MCF 10A (cell line): ENCODE measurements around the gene FGGY. TPM values are rescaled to one million over a fixed set of nuclear protein-coding genes. Genes with fewer than 3 reads are reported as not detected.

Experiments used
- BruUV-seq: library from RNA; stranded (reverse); fragments of 400-500 nt; replicated peaks from 2 replicates; lab custom pipeline; 2021; lab: Mats Ljungman, UMichigan
- CTCF ChIA-PET: fragments of 300-600 bp; sonication (Branson Sonifier 250); formaldehyde crosslinking; extraction: SDS; loops from one replicate; lab custom pipeline; 2021; ENCODE audit warnings: antibody characterized with exemption, inconsistent platforms; lab: Yijun Ruan, JAX
- POLR2A ChIA-PET: fragments of 300-600, 350-650 bp; sonication (Branson Sonifier 250); formaldehyde crosslinking; extraction: SDS; loops from one replicate; lab custom pipeline; 2020; ENCODE audit warnings: antibody characterized with exemption, inconsistent platforms; lab: Yijun Ruan, JAX
- DNase-seq: peaks from one replicate; pipeline ENCODE4 v3.0.0-alpha.2; 2018; ENCODE audit not compliant: unreplicated experiment
- H3K27ac Mint-ChIP-seq: one replicate; pipeline ENCODE4 v1.8.0; 2022; ENCODE audit warnings: mild to moderate bottlenecking, low read depth, mixed read lengths; ENCODE audit not compliant: unreplicated experiment
- H3K27me3 Mint-ChIP-seq: one replicate; pipeline ENCODE4 v1.8.0; 2022; ENCODE audit warnings: mixed read lengths; ENCODE audit not compliant: insufficient read depth, unreplicated experiment
- H3K36me3 Mint-ChIP-seq: one replicate; pipeline ENCODE4 v1.8.0; 2022; ENCODE audit warnings: mild to moderate bottlenecking, moderate library complexity, mixed read lengths; ENCODE audit not compliant: insufficient read depth, unreplicated experiment
- H3K4me1 Mint-ChIP-seq: one replicate; pipeline ENCODE4 v1.8.0; 2022; ENCODE audit warnings: mixed read lengths; ENCODE audit not compliant: insufficient read depth, unreplicated experiment
- H3K4me3 Mint-ChIP-seq: one replicate; pipeline ENCODE4 v1.8.0; 2022; ENCODE audit warnings: mild to moderate bottlenecking, moderate library complexity, mixed read lengths; ENCODE audit not compliant: unreplicated experiment
- H3K9me3 Mint-ChIP-seq: one replicate; pipeline ENCODE4 v1.8.0; 2022; ENCODE audit warnings: mixed read lengths; ENCODE audit not compliant: unreplicated experiment
- intact Hi-C: fragments of 100-400 bp; cut with micrococcal nuclease; formaldehyde crosslinking; loops from 2 replicates; pipeline ENCODE4 v1.14.1; 2022
- total RNA-seq: library from RNA; stranded (reverse); gene quantifications from 2 replicates; pipeline ENCODE4 v1.2.3, GENCODE V29; 2022
- TF ChIP-seq, protein P1 (sequence below): fragments of 200-600 bp; IDR thresholded peaks from one replicate; pipeline ENCODE4 v1.8.0; 2022; ENCODE audit warnings: antibody characterized with exemption, mild to moderate bottlenecking; ENCODE audit not compliant: unreplicated experiment

Gene FGGY
- total RNA-seq, 1 experiment from 2014 or later = 10.6 TPM

DNA sequence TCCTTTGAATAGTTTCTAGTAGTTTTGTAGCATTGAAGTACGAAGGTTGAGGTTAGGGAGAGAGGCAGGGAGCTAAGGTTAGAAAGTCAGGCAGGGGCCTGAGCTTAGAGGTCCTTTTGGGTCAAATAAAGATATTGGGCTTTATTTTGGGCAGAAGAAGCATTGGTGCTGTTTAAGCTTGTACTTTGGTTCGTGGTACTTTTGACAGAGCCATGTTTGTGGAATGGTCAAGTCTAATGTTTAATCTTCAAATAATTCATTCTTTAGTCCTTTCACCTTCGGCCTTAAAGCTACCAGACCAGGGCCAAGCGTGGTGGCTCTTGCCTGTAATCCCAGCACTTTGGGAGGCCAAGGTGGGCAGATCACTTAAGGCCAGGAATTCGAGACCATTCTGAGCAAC, 12.5 kb downstream of the FGGY start:
- DNase-seq = no peak
- ChIA-PET CTCF (interaction anchor here (0.6 to 1.2 kb wide), 2 partner anchors 10 to 554 kb away, joined by 3 to 5 read pairs; no protein-coding TSS in a partner anchor), POLR2A (no interaction called here)
- Mint-ChIP-seq H3K27me3 (no peaks in the 10 kb centered on the region), H3K4me3 (no peak overlapping the region), H3K4me1 (no peaks in the 10 kb centered on the region), H3K9me3 (peaks cover 15% of the 10 kb centered on the region), H3K36me3 (peaks cover 7% of the 10 kb centered on the region), H3K27ac (no peak overlapping the region)
- TF ChIP-seq, protein P1, sequence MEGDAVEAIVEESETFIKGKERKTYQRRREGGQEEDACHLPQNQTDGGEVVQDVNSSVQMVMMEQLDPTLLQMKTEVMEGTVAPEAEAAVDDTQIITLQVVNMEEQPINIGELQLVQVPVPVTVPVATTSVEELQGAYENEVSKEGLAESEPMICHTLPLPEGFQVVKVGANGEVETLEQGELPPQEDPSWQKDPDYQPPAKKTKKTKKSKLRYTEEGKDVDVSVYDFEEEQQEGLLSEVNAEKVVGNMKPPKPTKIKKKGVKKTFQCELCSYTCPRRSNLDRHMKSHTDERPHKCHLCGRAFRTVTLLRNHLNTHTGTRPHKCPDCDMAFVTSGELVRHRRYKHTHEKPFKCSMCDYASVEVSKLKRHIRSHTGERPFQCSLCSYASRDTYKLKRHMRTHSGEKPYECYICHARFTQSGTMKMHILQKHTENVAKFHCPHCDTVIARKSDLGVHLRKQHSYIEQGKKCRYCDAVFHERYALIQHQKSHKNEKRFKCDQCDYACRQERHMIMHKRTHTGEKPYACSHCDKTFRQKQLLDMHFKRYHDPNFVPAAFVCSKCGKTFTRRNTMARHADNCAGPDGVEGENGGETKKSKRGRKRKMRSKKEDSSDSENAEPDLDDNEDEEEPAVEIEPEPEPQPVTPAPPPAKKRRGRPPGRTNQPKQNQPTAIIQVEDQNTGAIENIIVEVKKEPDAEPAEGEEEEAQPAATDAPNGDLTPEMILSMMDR = no peak
- intact Hi-C loops = no loop called here
- no TSS peak for BruUV-seq

DNA sequence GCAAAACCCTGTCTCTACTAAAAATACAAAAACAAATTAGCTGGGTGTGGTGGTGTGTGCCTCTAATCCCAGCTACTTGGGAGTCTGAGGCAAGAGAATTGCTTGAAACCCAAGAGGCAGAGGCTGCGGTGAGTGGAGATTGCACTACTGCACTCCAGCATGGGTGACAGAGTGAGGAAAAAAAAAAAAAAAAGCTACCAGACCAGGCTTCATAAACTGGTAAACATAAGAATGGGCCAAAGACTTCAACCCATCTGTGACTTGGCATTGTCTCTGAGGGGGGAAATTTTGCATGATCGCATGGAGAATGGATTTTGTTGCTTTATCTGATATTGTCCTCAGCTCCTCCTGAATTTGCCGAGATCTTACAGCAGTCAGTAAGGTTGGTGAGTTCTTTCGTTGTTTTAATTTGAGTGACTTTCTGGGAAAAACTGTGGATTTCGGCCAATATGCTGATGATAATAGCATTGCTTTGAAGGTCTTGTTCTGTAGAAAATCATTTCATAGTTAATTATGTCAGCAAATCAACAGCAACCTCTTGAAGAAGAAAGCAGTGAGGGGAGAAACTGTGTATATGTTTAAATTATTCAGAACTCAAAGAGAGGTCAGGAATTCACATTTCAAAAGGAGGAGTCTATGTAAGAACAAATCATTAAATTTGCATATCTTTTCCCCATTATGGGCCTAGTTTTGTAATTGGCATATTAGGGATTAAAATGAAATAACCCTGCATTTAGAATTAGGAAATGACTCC, 13.1 kb downstream of the FGGY start:
- intact Hi-C loops = no loop called here
- no peak overlapping the region for H3K27ac Mint-ChIP-seq

DNA sequence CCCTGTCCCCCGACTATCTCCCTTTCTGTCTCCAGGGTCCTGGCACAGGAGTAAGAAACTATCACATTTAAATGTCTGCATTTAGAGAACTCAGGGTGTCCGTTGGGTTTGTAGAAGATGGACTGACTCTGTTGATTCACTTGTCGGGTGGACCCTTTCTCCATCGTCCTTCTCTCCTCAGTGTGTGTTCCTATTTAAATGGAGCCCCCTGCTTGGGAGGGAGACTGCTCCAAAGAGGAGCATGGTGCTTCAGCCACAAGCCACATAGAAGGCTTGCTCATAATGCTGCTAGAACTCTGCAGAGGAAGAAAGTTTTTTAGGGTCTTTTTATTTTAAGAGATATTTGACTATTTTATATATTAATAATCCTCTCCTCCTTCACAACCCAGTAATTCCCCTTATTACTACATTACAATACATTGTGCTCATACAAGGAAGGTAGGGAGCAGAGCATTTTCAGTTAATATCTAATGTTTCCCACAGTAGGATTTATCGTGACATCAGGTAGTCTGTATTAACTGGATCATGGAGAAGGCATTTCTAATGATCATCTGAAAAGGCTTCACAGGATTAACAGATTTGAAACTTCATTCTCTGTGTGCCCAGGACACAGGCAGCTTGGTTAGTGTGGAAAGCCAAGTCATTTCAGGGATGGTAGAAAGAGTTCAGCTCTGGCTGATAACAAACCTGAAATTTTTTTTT, 13.8 kb downstream of the FGGY start:
- H3K4me3 Mint-ChIP-seq = no peak overlapping the region
- no peak overlapping the region for H3K27ac Mint-ChIP-seq
- ChIA-PET POLR2A (interaction anchor here (0.6 kb wide), 1 partner anchor 63 kb away, joined by 3 read pairs; no protein-coding TSS in a partner anchor), CTCF (no interaction called here)
- TF ChIP-seq, protein P1 = no peak
- H3K36me3 Mint-ChIP-seq = peaks cover 5% of the 10 kb centered on the region
- peaks cover 13% of the 10 kb centered on the region for H3K9me3 Mint-ChIP-seq
- intact Hi-C loops = no loop called here
- no peak for DNase-seq
- H3K4me1 Mint-ChIP-seq = no peaks in the 10 kb centered on the region
- H3K27me3 Mint-ChIP-seq = no peaks in the 10 kb centered on the region
- BruUV-seq = no TSS peak

More for the DNA sequence above, 13.1 kb downstream of the FGGY start:
- Mint-ChIP-seq H3K4me3 (no peak overlapping the region), H3K9me3 (peaks cover 15% of the 10 kb centered on the region), H3K4me1 (no peaks in the 10 kb centered on the region), H3K27me3 (no peaks in the 10 kb centered on the region), H3K36me3 (peaks cover 5% of the 10 kb centered on the region)
- DNase-seq = no peak
- BruUV-seq = no TSS peak
- TF ChIP-seq, protein P1 = no peak
- POLR2A ChIA-PET = no interaction called here
- CTCF ChIA-PET = interaction anchor here (0.6 to 1.2 kb wide), 3 partner anchors 10 to 554 kb away, joined by 3 to 6 read pairs (median 5); no protein-coding TSS in a partner anchor

DNA sequence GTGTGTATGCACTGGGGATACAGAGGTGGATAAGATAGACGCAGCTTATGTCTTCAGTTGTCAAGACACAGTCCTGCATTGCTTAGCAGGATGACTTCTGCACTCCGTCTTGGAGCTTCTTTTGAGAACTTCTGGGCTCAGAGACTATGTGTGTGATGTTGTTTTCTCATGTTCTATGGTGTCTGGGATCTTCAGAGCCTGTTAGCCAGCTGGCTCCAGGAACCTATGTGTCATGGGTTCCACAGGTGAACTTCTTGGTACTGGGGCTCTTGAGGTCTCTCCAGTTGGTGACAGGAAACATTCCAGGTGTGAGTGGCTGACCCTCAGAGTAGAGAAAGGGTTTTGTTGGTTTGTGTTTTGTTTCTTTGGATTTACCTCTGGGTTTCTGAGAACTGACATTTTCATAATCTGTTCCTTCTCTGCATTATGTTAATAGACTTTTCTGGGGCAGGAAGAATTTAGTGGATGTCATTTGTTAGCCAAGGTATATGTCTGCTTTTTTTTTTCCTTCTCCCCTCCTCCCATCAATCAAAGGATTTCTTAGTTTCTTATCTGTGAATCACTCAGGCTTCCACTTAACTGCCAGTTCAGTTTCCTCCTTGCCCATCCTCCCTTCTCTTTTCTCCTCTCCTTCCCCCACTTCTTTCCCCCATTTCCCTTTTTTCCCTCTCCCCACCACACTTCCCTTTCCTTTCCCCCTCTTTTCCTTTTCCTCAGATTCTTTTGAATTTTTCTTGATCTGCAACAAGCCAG, 18.1 kb downstream of the FGGY start:
- no peaks in the 10 kb centered on the region for H3K27me3 Mint-ChIP-seq
- intact Hi-C loops = no loop called here
- POLR2A ChIA-PET = no interaction called here
- no peak overlapping the region for H3K27ac Mint-ChIP-seq
- no peaks in the 10 kb centered on the region for H3K9me3 Mint-ChIP-seq
- H3K36me3 Mint-ChIP-seq = peaks cover 5% of the 10 kb centered on the region
- TF ChIP-seq, protein P1 = no peak
- no peaks in the 10 kb centered on the region for H3K4me1 Mint-ChIP-seq
- H3K4me3 Mint-ChIP-seq = no peak overlapping the region
- CTCF ChIA-PET = interaction anchor here (0.6 kb wide), 3 partner anchors 113 to 593 kb away, joined by 3 to 4 read pairs (median 3); no protein-coding TSS in a partner anchor
- no TSS peak for BruUV-seq
- DNase-seq = no peak
